HG03159 (cell line): ENCODE data around the gene CTNNA1.

ENCODE experiments used
- ATAC-seq: cut with Tn5 transposase; IDR thresholded peaks from one replicate; pipeline ENCODE4 v1.9.1; 2021; ENCODE audit warnings: mild to moderate bottlenecking, moderate library complexity; ENCODE audit not compliant: unreplicated experiment

CTNNA1 gene

DNA sequence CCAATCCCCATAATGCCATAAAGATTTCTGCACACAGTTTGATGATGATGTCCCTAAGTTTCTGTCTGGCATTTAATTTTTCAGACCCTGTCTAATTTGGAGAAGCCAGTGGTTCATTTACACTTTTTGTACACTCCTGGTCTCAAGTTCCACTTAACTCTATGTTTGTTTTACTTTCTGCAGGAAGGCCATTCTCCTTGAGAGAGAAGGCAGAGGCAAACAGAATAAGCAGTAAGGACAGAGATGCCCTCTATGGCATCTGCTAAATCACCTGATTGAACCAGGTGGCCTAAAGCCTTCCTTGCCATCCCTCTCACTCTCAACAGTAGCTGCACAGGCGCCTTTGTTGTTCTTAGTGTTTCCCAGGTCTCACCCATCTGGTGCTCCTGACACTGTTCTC lies 208.0 kb downstream of the CTNNA1 start:
- ATAC-seq = no peak

- ATAC-seq = no peak
Measured at GRCh38 chr5:138961729-138962128, 208.5 kb downstream of the CTNNA1 start.

DNA sequence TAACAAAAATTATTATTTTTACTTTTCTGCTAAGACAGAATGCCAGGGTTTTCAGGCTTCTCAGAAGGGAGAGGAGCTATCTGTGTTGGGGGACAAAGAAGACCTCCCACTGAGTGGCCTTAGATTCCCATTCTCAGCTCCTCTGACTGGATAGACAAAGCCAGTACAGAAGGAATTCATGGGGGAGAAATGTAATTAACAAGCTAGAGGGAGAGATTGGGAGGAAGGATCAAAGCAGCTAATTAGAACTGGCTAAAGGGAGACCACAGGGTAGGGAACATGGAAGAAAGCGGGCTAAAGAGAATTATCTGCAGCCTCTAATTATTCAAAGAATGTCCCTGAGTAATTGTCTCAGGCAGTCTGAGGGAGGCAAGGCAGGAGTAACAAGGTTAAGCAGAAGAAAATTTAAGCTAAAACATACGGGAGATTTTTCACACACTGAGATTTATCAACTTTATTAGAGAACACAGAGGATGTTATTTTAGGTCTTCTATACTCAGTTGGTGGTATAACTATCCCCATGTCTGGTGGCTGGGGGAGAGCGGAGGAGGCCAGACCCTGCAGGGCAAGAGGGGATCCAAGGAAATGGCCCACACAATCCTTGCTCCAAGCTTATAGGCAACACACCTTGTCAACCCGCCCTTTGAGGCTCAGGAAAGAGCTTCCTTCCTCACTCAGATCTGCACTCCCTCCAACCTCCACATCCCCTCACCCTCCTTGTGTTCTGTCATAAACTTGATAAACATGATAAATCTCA lies 209.6 kb downstream of the CTNNA1 start:
- no peak for ATAC-seq

DNA sequence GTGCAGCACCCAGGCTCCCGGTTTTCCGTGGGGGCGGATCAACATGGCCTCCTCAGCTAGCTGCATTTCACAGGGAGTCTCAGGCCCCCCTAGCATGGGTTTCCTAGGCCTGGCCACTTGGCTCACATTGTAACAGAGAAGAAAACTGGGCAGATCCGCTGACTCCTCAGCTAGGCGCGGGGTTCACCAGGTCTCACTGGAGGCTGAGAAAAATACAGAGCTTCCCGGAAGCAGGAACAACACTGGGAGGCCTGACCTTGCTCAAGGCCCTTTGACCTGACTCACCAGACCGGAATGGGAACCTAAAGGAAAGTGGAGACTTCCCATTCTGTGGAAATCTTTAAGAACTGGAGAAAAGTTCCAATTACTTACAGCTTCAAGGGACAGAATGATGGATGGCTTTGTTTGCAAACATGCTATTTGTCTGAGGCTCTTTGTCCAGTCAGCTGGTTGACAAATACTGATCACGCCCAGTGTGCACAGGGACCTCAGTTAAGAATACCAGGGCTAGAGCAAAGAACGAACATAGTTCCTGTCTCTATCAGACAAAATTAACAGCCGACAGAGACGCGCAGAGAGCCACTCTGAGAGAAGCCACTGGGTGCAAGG lies 210.6 kb downstream of the CTNNA1 start:
- no peak for ATAC-seq

- no peak for ATAC-seq
Measured at GRCh38 chr5:138964647-138965201, 211.5 kb downstream of the CTNNA1 start.

DNA sequence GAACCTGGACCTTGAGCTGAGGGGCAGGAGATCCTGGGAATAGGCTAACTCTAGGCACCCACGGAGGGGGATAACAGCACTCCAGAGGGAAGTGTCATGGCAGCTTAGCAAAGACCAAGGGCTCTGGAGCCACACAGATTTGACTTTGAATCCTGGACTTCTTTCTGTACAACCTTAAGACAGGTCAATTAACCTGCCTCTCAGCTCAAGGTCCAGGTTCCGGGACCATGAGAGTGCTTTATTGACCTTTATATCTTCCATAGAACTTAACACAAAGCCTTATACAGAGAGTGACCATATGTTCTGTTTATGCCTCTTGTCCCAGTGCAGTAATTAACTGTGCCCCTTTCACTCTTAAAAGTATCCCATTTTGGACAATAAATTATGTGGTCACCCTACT lies 212.4 kb downstream of the CTNNA1 start:
- no peak for ATAC-seq

- no peak for ATAC-seq
Measured at GRCh38 chr5:138966236-138966985, 213.2 kb downstream of the CTNNA1 start.

- ATAC-seq = no peak
Measured at GRCh38 chr5:138967791-138968448, 214.7 kb downstream of the CTNNA1 start.

GRCh38 chr5:138968601-138969000 lies 215.4 kb downstream of the CTNNA1 start:
- no peak for ATAC-seq

DNA sequence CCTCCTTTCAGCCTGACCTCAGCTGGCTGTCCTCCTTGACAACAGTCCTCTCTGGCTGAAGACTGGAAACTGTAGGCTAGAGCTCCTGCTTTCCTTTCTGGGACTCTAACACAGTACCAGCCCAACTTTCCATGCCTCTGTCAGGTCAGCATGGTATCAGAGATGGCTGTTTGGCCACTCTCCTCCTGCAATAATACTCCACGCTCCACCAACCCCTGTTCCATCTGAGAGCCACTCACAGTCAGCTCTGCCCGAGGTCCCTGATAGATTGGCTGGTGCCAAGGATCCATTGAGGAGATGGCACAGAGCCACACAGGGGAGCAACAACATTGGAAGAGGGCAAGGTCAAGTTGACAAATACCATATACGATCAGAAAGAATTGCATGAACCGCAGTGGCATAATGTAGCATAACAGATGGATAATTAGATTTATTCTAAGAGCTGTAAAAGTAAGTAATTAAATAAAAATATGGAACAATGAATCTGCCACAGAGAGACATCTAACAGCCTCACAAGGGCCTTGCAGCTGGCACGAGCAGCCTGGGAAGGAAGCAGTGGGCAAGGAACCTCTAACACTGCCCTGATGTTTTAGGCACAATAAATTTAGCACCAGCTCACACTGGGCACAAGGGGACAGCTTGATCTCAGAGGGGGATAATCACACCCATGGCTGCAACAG lies 216.2 kb downstream of the CTNNA1 start:
- no peak for ATAC-seq

- ATAC-seq = no peak
Measured at GRCh38 chr5:138972230-138972629, 219.0 kb downstream of the CTNNA1 start.

- ATAC-seq = no peak
Measured at GRCh38 chr5:138972836-138973235, 219.6 kb downstream of the CTNNA1 start.

DNA sequence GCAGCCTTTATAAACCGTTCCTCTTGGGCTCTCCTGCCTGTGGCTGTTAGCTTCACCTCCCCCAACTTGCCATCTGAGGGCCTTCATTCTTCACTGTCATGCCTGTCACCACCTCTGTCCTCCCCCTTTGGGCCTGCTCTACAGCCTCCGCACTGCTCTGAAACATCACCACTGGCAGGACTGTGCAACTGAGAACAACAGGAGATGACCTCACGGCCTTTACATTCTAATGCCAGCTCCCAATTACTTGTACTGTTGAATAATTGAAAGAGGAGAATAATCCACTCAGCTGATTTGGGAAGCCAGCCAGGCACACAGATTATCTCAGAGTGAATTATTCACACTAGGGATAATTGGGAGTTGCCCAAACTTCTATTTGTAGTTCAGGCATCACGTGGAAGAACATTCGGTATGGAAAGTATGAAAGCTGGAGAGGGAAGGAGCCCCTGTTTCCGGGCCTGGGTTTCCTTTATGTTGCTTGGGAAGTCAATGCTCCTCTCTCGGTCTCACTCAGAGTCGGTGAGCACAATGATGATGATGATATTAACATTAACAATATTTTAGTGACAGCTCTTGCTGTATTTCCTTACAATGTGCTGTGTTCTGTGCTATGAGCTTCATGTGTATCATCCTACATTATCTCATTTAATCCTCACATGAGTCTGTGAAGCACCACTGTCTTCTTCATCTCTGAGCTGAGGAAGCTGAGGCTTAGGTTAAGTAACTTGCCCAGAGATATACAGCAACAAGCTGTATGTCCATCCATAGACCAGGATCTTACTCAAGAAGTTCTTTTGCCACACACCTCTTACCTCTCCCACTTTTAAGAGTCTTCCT lies 221.2 kb downstream of the CTNNA1 start:
- no peak for ATAC-seq

- no peak for ATAC-seq
Measured at GRCh38 chr5:138975098-138975847, 222.0 kb downstream of the CTNNA1 start.

DNA sequence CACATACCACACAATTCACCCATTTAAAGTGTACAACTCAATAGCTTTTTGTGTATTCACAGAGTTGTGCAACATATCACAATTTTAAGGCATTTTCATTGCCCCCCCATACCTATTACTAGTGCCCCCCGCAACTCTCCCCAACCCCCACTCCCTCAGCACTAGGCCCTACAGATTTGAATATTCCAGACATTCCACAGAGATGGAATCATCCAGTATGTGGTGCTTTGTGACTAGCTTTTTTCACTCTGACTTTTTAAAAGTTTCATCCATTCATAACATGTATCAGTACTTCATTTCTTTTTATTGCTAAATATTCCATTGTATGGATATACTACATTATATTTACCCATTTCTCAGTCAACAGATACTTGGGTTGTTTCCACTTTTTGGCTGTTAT lies 224.9 kb downstream of the CTNNA1 start:
- no peak for ATAC-seq

DNA sequence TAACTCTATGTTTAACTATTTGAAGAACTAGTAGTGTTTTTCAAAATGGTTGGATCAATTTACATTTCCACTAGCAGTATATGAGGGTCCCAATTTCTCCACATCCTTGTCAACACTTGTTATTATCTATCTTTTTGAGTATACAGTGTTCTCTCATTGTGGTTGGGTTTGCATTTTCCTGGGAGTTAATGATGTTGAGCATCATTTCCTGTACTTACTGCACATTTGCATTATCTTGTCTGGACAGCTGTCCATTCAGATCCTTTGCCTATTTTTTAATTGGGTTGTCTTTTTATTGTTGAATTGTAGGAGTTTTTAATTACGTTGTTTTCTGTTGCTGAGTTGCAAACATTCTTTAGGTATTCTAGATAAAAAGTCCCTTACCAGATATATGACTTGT lies 225.4 kb downstream of the CTNNA1 start:
- ATAC-seq = no peak

DNA sequence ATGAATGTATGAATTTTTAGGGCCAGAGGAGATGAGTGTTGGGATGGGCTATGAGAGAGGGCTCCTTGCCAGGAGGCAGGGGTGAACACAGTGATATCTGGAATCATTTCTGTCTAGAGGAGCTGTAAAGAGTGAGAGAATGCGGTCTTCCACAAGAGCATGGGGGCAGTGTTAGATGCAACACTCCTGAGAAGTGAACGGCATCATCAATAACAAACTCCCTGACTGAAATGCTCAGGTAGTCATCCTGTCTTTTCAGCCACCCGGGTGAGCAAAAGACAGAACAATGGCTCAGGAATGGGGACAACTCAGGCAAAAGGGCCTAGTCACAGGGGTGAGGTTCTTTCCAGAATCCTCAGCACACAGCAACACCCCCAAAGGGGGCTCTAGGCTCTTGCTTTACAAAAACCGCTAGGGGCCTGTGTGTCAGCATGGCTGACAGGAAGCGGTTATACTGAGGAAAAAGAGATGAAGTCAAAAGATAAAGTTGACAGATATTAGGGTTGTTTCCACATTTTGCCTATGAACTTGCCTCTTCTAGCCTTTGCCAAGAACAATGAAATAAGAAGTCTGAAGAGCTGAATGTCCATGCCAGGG lies 226.6 kb downstream of the CTNNA1 start:
- no peak for ATAC-seq

- ATAC-seq = no peak
Measured at GRCh38 chr5:138980441-138980840, 227.2 kb downstream of the CTNNA1 start.

- no peak for ATAC-seq
Measured at GRCh38 chr5:138981131-138981530, 227.9 kb downstream of the CTNNA1 start.
